H9 (cell line): ENCODE data around the gene MMEL1. TPM values are rescaled to one million over a fixed set of nuclear protein-coding genes. Genes with fewer than 3 reads are reported as not detected.

Source experiments
- DNase-seq: peaks from one replicate; pipeline ENCODE4 v3.0.0-alpha.2; 2017
- H2AFZ ChIP-seq: one replicate; pipeline ENCODE4 v1.6.1; 2013; ENCODE audit warnings: mild to moderate bottlenecking, low read length, control low read depth, moderate library complexity
- H2AK5ac ChIP-seq: 2 replicates; pipeline ENCODE4 v1.6.1; 2013; ENCODE audit warnings: low read length, control low read depth, mixed read lengths; ENCODE audit not compliant: insufficient read length
- H2BK120ac ChIP-seq: one replicate; pipeline ENCODE4 v1.6.1; 2013; ENCODE audit warnings: low read depth, mild to moderate bottlenecking, low read length, control low read depth, inconsistent platforms; ENCODE audit not compliant: poor library complexity, severe bottlenecking
- H2BK12ac ChIP-seq: 2 replicates; pipeline ENCODE4 v1.6.1; 2013; ENCODE audit warnings: low read length, control low read depth, mixed read lengths, low read depth; ENCODE audit not compliant: insufficient read length
- H2BK15ac ChIP-seq: 2 replicates; pipeline ENCODE4 v1.6.1; 2013; ENCODE audit warnings: low read depth, low read length, control low read depth
- H2BK20ac ChIP-seq: one replicate; pipeline ENCODE4 v1.6.1; 2013; ENCODE audit warnings: low read depth, mild to moderate bottlenecking, low read length, control low read depth, inconsistent platforms; ENCODE audit not compliant: poor library complexity, severe bottlenecking
- H2BK5ac ChIP-seq: 2 replicates; pipeline ENCODE4 v1.6.1; 2013; ENCODE audit warnings: low read length, control low read depth, mixed read lengths; ENCODE audit not compliant: insufficient read length
- H3K14ac ChIP-seq: 2 replicates; pipeline ENCODE4 v1.6.1; 2013; ENCODE audit warnings: low read length, control low read depth; ENCODE audit not compliant: insufficient read depth
- H3K18ac ChIP-seq: 2 replicates; pipeline ENCODE4 v1.6.1; 2013; ENCODE audit warnings: low read depth, mild to moderate bottlenecking, mixed read lengths, low read length, control low read depth; ENCODE audit not compliant: insufficient read length
- H3K23ac ChIP-seq: 2 replicates; pipeline ENCODE4 v1.6.1; 2013; ENCODE audit warnings: low read length, control low read depth, mixed read lengths, low read depth; ENCODE audit not compliant: insufficient read length
- H3K23me2 ChIP-seq: 2 replicates; pipeline ENCODE4 v1.6.1; 2013; ENCODE audit warnings: low read depth, mild to moderate bottlenecking, mixed read lengths, low read length, control low read depth; ENCODE audit not compliant: insufficient read length, poor library complexity, severe bottlenecking
- H3K27ac ChIP-seq: 2 replicates; pipeline ENCODE4 v1.5.1; 2013; ENCODE audit warnings: low read length, control low read depth, mixed read lengths, low read depth; ENCODE audit not compliant: insufficient read length
- H3K27me3 ChIP-seq: 2 replicates; pipeline ENCODE4 v1.6.1; 2013; ENCODE audit warnings: low read length, control low read depth, inconsistent platforms; ENCODE audit not compliant: insufficient read depth
- H3K4ac ChIP-seq: 2 replicates; pipeline ENCODE4 v1.6.1; 2013; ENCODE audit warnings: low read depth, mild to moderate bottlenecking, control low read depth, inconsistent platforms, low read length, moderate library complexity
- H3K4me1 ChIP-seq: 2 replicates; pipeline ENCODE4 v1.6.1; 2013; ENCODE audit warnings: low read length, control low read depth, inconsistent platforms; ENCODE audit not compliant: insufficient read depth
- H3K4me2 ChIP-seq: 2 replicates; pipeline ENCODE4 v1.6.1; 2013; ENCODE audit warnings: low read length, control low read depth, mixed read lengths; ENCODE audit not compliant: insufficient read length, insufficient read depth
- H3K56ac ChIP-seq: 2 replicates; pipeline ENCODE4 v1.6.1; 2013; ENCODE audit warnings: low read depth, mild to moderate bottlenecking, mixed read lengths, low read length, control low read depth; ENCODE audit not compliant: insufficient read length
- H3K79me1 ChIP-seq: 2 replicates; pipeline ENCODE4 v1.6.1; 2013; ENCODE audit warnings: low read depth, mild to moderate bottlenecking, moderate library complexity, low read length, control low read depth, inconsistent platforms; ENCODE audit not compliant: insufficient read depth, poor library complexity, severe bottlenecking
- H3K79me2 ChIP-seq: 2 replicates; pipeline ENCODE4 v1.6.1; 2013; ENCODE audit warnings: low read length, control low read depth, inconsistent platforms; ENCODE audit not compliant: insufficient read depth
- H3K9ac ChIP-seq: 2 replicates; pipeline ENCODE4 v1.6.1; 2013; ENCODE audit warnings: low read length, control low read depth, mixed read lengths; ENCODE audit not compliant: insufficient read length; ENCODE audit errors: extremely low read depth
- H3K9me3 ChIP-seq: one replicate; pipeline ENCODE4 v1.6.1; 2013; ENCODE audit warnings: low read depth, low read length, inconsistent platforms; ENCODE audit not compliant: control insufficient read depth
- H3T11ph ChIP-seq: one replicate; pipeline ENCODE4 v1.6.1; 2013; ENCODE audit warnings: mild to moderate bottlenecking, low read length, control low read depth, inconsistent platforms
- H4K20me1 ChIP-seq: one replicate; pipeline ENCODE4 v1.6.1; 2013; ENCODE audit not compliant: control insufficient read depth, insufficient read length, insufficient read depth
- H4K5ac ChIP-seq: 2 replicates; pipeline ENCODE4 v1.6.1; 2013; ENCODE audit warnings: low read depth, mild to moderate bottlenecking, mixed read lengths, low read length, control low read depth; ENCODE audit not compliant: insufficient read length
- H4K8ac ChIP-seq: replicated peaks from 2 replicates; pipeline ENCODE4 v1.6.1; 2013; ENCODE audit warnings: low read length, control low read depth, mixed read lengths, low read depth; ENCODE audit not compliant: insufficient read length
- H4K91ac ChIP-seq: 2 replicates; pipeline ENCODE4 v1.6.1; 2013; ENCODE audit warnings: low read depth, mild to moderate bottlenecking, moderate library complexity, mixed read lengths, low read length, control low read depth; ENCODE audit not compliant: insufficient read length
- H3K27ac Mint-ChIP-seq, 3 experiments: 2 replicates in 2 of 3; 3 replicates in 1 of 3; pipeline ENCODE4 v1.8.0; 2020 to 2021; ENCODE audit warnings: mixed read lengths in 3 of 3, mild to moderate bottlenecking in 1 of 3, moderate library complexity in 1 of 3
- H3K27me3 Mint-ChIP-seq: 2 replicates; pipeline ENCODE4 v1.8.0; 2021; ENCODE audit warnings: low read depth, mild to moderate bottlenecking, moderate library complexity, mixed read lengths
- H3K36me3 Mint-ChIP-seq, 3 experiments: 2 replicates in 2 of 3; 3 replicates in 1 of 3; pipeline ENCODE4 v1.8.0; 2020 to 2021; ENCODE audit warnings: low read depth in 3 of 3, mixed read lengths in 3 of 3; ENCODE audit not compliant: insufficient read depth in 1 of 3
- H3K4me1 Mint-ChIP-seq, 2 experiments: 2 replicates each; pipeline ENCODE4 v1.8.0; 2020; ENCODE audit warnings: mixed read lengths in 2 of 2
- H3K4me3 Mint-ChIP-seq, 2 experiments: 2 replicates in 1 of 2; 3 replicates in 1 of 2; pipeline ENCODE4 v1.8.0; 2020 to 2021; ENCODE audit warnings: mild to moderate bottlenecking in 2 of 2, mixed read lengths in 2 of 2, moderate library complexity in 1 of 2
- H3K9me3 Mint-ChIP-seq, 2 experiments: 2 replicates in 1 of 2; 3 replicates in 1 of 2; pipeline ENCODE4 v1.8.0; 2020; ENCODE audit warnings: mild to moderate bottlenecking in 2 of 2, mixed read lengths in 2 of 2, moderate library complexity in 1 of 2
- CTCF ChIP-seq: fragments of 200-600 bp; sonication (generic); conservative IDR thresholded peaks from 3 replicates; pipeline ENCODE4 v1.8.0; 2021; ENCODE audit warnings: antibody characterized with exemption, mild to moderate bottlenecking
- WGBS: extraction: QIAGEN DNeasy Blood & Tissue Kit; methylation state at CpG from one replicate; pipeline ENCODE4 v1.1.7; 2013; ENCODE audit warnings: missing lambda C conversion rate, low lambda C conversion rate, mixed read lengths; ENCODE audit not compliant: insufficient read length; ENCODE audit errors: extremely low coverage; 5-methylcytosine and 5-hydroxymethylcytosine counted together
- total RNA-seq: library from RNA; stranded (reverse); gene quantifications from 2 replicates; pipeline ENCODE4 v1.2.1, GENCODE V29; 2021

The MMEL1 gene
- total RNA-seq, 1 experiment from 2014 or later: 0.42 TPM

GRCh38 chr1:2556277-2556677, 76.5 kb downstream of the MMEL1 start, which contains the start of gene TNFRSF14:
TNFRSF14 (plus strand) TSS chr1:2556371; CDS start chr1:2556665, 294 bp downstream.
- Histone ChIP-seq H3K79me2 (no peaks in the 10 kb centered on the region), H3K9ac (no peak within 1 kb of the TSS)
- no peak within 1 kb of the TSS; a peak in 1 of 5 replicates for H3K4me3 Mint-ChIP-seq

More at GRCh38 chr1:2556277-2556677, 76.5 kb downstream of the MMEL1 start, which contains the start of gene TNFRSF14:
- Histone ChIP-seq H4K5ac (no peak within 1 kb of the TSS), H3K4me1 (no peaks in the 10 kb centered on the region), H2BK120ac (no peak within 1 kb of the TSS), H2BK5ac (no peak within 1 kb of the TSS), H3K23me2 (no peaks in the 10 kb centered on the region), H3K79me1 (no peaks in the 10 kb centered on the region), H4K20me1 (no peaks in the 10 kb centered on the region), H3K9me3 (no peaks in the 10 kb centered on the region), H3K23ac (no peak within 1 kb of the TSS), H3K27ac (no peak within 1 kb of the TSS), H3K56ac (no peak within 1 kb of the TSS), H3T11ph (no peak within 1 kb of the TSS), H3K27me3 (no peaks in the 10 kb centered on the region), H4K91ac (no peak within 1 kb of the TSS), H2BK15ac (no peak within 1 kb of the TSS), H3K14ac (peak within 1 kb of the TSS; percentile 10; the same call in 1 of the 2 replicates), H2BK20ac (no peak within 1 kb of the TSS), H3K4ac (no peak within 1 kb of the TSS), H4K8ac (no peak within 1 kb of the TSS), H2AFZ (no peak within 1 kb of the TSS), H3K4me2 (no peak within 1 kb of the TSS), H2BK12ac (no peak within 1 kb of the TSS), H3K18ac (no peak within 1 kb of the TSS), H2AK5ac (no peak within 1 kb of the TSS)
- H3K4me1 Mint-ChIP-seq: peaks cover 9 to 10% of the 10 kb centered on the region in 2 experiments
- H3K9me3 Mint-ChIP-seq: no peaks in the 10 kb centered on the region; a peak in 1 of 5 replicates
- no CpG with 5 or more reads among the region's 16 CpGs for WGBS
- DNase-seq: no peak
- H3K36me3 Mint-ChIP-seq: no peaks in the 10 kb centered on the region
- no peaks in the 10 kb centered on the region for H3K27me3 Mint-ChIP-seq
- peak within 1 kb of the TSS; percentile 27 to 82 (median 67); a peak in 3 of 7 replicates for H3K27ac Mint-ChIP-seq
- no peak for TF ChIP-seq CTCF
